ENCODE data around the gene ZNF853.

Gene ZNF853

GRCh38 chr7:6639627-6640026, 24.2 kb downstream of the ZNF853 start:
- TF ChIP-seq CTCF (IDR thresholded peaks at IDR 0.05; ENCODE audit: low read depth, low read length, poor library complexity, severe bottlenecking) = no peak
- TF ChIP-seq EZH2phosphoT487 (IDR thresholded peaks at IDR 0.05; ENCODE audit: borderline replicate concordance, low read length) = no peak
- H3K4me2 ChIP-seq (ENCODE audit: low read length) = no peak overlapping the region

GRCh38 chr7:6640246-6640721, 24.9 kb downstream of the ZNF853 start:
- TF ChIP-seq EZH2phosphoT487 (IDR thresholded peaks at IDR 0.05; ENCODE audit: borderline replicate concordance, low read length) (no peak), CTCF (IDR thresholded peaks at IDR 0.05; ENCODE audit: low read depth, low read length, poor library complexity, severe bottlenecking) (no peak)
- Histone ChIP-seq H3K79me2 (ENCODE audit: control insufficient read depth, low read length) (peaks cover 50% of the 10 kb centered on the region), H3K36me3 (ENCODE audit: control insufficient read depth, low read length) (peaks cover 70% of the 10 kb centered on the region), H4K20me1 (ENCODE audit: control insufficient read depth, insufficient read depth, low read depth, low read length) (0 out of 2 replicates have a peak, but pooled peaks cover 4% of the 10 kb centered on the region), H3K9me3 (ENCODE audit: control insufficient read depth, insufficient read depth, low read length) (no peaks in the 10 kb centered on the region), H3K27me3 (ENCODE audit: control insufficient read depth, low read length) (no peaks in the 10 kb centered on the region), H3F3A (ENCODE audit: control insufficient read depth, insufficient read depth) (no peaks in the 10 kb centered on the region), H3K4me2 (ENCODE audit: low read length) (no peak overlapping the region), H3K9me2 (replicated peaks; ENCODE audit: control insufficient read depth, low read length) (no peaks in the 10 kb centered on the region), H3K27ac (ENCODE audit: low read depth, low read length) (no peak overlapping the region), H3K4me3 (ENCODE audit: low read length) (no peak overlapping the region), H3K4me1 (ENCODE audit: control insufficient read depth, low read length) (peaks cover 30% of the 10 kb centered on the region)

More at GRCh38 chr7:6639627-6640026, 24.2 kb downstream of the ZNF853 start:
- H3K27me3 ChIP-seq (ENCODE audit: control insufficient read depth, low read length) = no peaks in the 10 kb centered on the region
- H3K4me1 ChIP-seq (ENCODE audit: control insufficient read depth, low read length) = peaks cover 35% of the 10 kb centered on the region
- 0 out of 2 replicates have a peak, but pooled peaks cover 4% of the 10 kb centered on the region for H4K20me1 ChIP-seq (ENCODE audit: control insufficient read depth, insufficient read depth, low read depth, low read length)
- no peaks in the 10 kb centered on the region for H3K9me2 ChIP-seq (replicated peaks; ENCODE audit: control insufficient read depth, low read length)
- no peaks in the 10 kb centered on the region for H3F3A ChIP-seq (ENCODE audit: control insufficient read depth, insufficient read depth)
- H3K4me3 ChIP-seq (ENCODE audit: low read length) = no peak overlapping the region
- no peak overlapping the region for H3K27ac ChIP-seq (ENCODE audit: low read depth, low read length)
- peaks cover 50% of the 10 kb centered on the region for H3K79me2 ChIP-seq (ENCODE audit: control insufficient read depth, low read length)
- H3K9me3 ChIP-seq (ENCODE audit: control insufficient read depth, insufficient read depth, low read length) = no peaks in the 10 kb centered on the region
- H3K36me3 ChIP-seq (ENCODE audit: control insufficient read depth, low read length) = peaks cover 64% of the 10 kb centered on the region

GRCh38 chr7:6641305-6642035, 26.1 kb downstream of the ZNF853 start:
- Histone ChIP-seq H3K27me3 (ENCODE audit: control insufficient read depth, low read length) (no peaks in the 10 kb centered on the region), H3K4me3 (ENCODE audit: low read length) (no peak overlapping the region), H3K4me2 (ENCODE audit: low read length) (no peak overlapping the region), H3K36me3 (ENCODE audit: control insufficient read depth, low read length) (peaks cover 77% of the 10 kb centered on the region), H3K27ac (ENCODE audit: low read depth, low read length) (no peak overlapping the region), H3K79me2 (ENCODE audit: control insufficient read depth, low read length) (peaks cover 51% of the 10 kb centered on the region), H3K9me3 (ENCODE audit: control insufficient read depth, insufficient read depth, low read length) (no peaks in the 10 kb centered on the region), H3K4me1 (ENCODE audit: control insufficient read depth, low read length) (peaks cover 20% of the 10 kb centered on the region), H4K20me1 (ENCODE audit: control insufficient read depth, insufficient read depth, low read depth, low read length) (peaks cover 4% of the 10 kb centered on the region; the same call in 1 of the 2 replicates), H3F3A (ENCODE audit: control insufficient read depth, insufficient read depth) (no peaks in the 10 kb centered on the region), H3K9me2 (replicated peaks; ENCODE audit: control insufficient read depth, low read length) (no peaks in the 10 kb centered on the region)
- no peak for TF ChIP-seq CTCF (IDR thresholded peaks at IDR 0.05; ENCODE audit: low read depth, low read length, poor library complexity, severe bottlenecking)
- no peak for TF ChIP-seq EZH2phosphoT487 (IDR thresholded peaks at IDR 0.05; ENCODE audit: borderline replicate concordance, low read length)
